HepG2 (cell line): ENCODE data around the gene STRA6. TPM values are rescaled to one million over a fixed set of nuclear protein-coding genes. Genes with fewer than 3 reads are reported as not detected.

Source experiments
- ATAC-seq: fragments of 200-7000 bp; cut with Tn5 transposase; 3 replicates; pipeline ENCODE4 v1.9.1; 2020; ENCODE audit warnings: mild to moderate bottlenecking, moderate library complexity
- BruUV-seq: library from RNA; stranded (reverse); fragments of 400-500 nt; replicated peaks from 2 replicates; lab custom pipeline; 2021; lab: Mats Ljungman, UMichigan
- CTCF ChIA-PET: fragments of 300-600 bp; formaldehyde crosslinking; extraction: SDS; loops from one replicate; lab custom pipeline; 2021; ENCODE audit warnings: low total read pairs, inconsistent platforms, low intra/inter-chr PET ratio; lab: Yijun Ruan, JAX
- POLR2A ChIA-PET: fragments of 350-600 bp; sonication (Branson Sonifier 250); formaldehyde crosslinking; loops from one replicate; lab custom pipeline; 2020; ENCODE audit warnings: antibody characterized with exemption, inconsistent platforms; lab: Yijun Ruan, JAX
- DNase-seq: peaks from one replicate; pipeline ENCODE4 v3.0.0-alpha.2; 2015; ENCODE audit warnings: low spot score
- FAIRE-seq: peaks from 3 replicates; lab custom pipeline; 2011; peaks lifted over from hg19 to GRCh38; lab: Jason Lieb, UNC
- H2AFZ ChIP-seq: one replicate; pipeline ENCODE4 v1.6.1; 2011; ENCODE audit warnings: low read length, inconsistent platforms
- H3K27ac ChIP-seq: fragments of 300-600 bp; 3 replicates; pipeline ENCODE4 v1.8.0; 2011; ENCODE audit warnings: mixed run types, mild to moderate bottlenecking, mixed read lengths, low read length, inconsistent platforms; ENCODE audit not compliant: insufficient read depth; ENCODE audit errors: extremely low read length
- H3K27me3 ChIP-seq, 2 experiments: fragments of 200-600 bp in 1 of 2; 2 replicates in 1 of 2; 3 replicates in 1 of 2; pipeline versions ENCODE4 v1.6.0 to v1.8.0; 2011; ENCODE audit warnings: low read length in 2 of 2, mild to moderate bottlenecking in 2 of 2, moderate library complexity in 2 of 2, inconsistent platforms in 1 of 2; ENCODE audit not compliant: insufficient read depth in 2 of 2, control insufficient read depth in 1 of 2
- H3K36me3 ChIP-seq, 2 experiments: fragments of 200-600 bp in 1 of 2; replicated peaks in 1 of 2; 2 replicates in 1 of 2; 3 replicates in 1 of 2; pipeline versions ENCODE4 v1.5.1 to v1.8.0; 2011; ENCODE audit warnings: low read length in 2 of 2, inconsistent platforms in 1 of 2; ENCODE audit not compliant: insufficient read depth in 2 of 2, control insufficient read depth in 1 of 2
- H3K4me1 ChIP-seq: 2 replicates; pipeline ENCODE4 v1.5.1; 2012; ENCODE audit warnings: low read length, inconsistent platforms; ENCODE audit not compliant: insufficient read depth
- H3K4me2 ChIP-seq: 2 replicates; pipeline ENCODE4 v1.6.0; 2011; ENCODE audit warnings: low read depth, low read length, inconsistent platforms
- H3K4me3 ChIP-seq, 3 experiments: fragments of 200-600 bp in 1 of 3; sonication (generic), shearing (Covaris generic) in 1 of 3; replicated peaks in 1 of 3; 2 replicates each; pipeline ENCODE4 v1.5.1; 2011 to 2016; ENCODE audit warnings: low read length in 3 of 3, inconsistent platforms in 2 of 3, low read depth in 2 of 3, mild to moderate bottlenecking in 2 of 3, control low read depth in 1 of 3, mixed read lengths in 1 of 3; ENCODE audit not compliant: insufficient read depth in 1 of 3
- H3K79me2 ChIP-seq: one replicate; pipeline ENCODE4 v1.6.1; 2011; ENCODE audit warnings: low read length, inconsistent platforms; ENCODE audit not compliant: insufficient read depth
- H3K9ac ChIP-seq: 2 replicates; pipeline ENCODE4 v1.6.0; 2011; ENCODE audit warnings: mild to moderate bottlenecking, low read depth, low read length, inconsistent platforms; ENCODE audit not compliant: insufficient read depth
- H3K9me3 ChIP-seq: 2 replicates; pipeline ENCODE4 v1.5.1; 2012; ENCODE audit warnings: mild to moderate bottlenecking, low read length
- H4K20me1 ChIP-seq: 2 replicates; pipeline ENCODE4 v1.6.0; 2011; ENCODE audit warnings: inconsistent platforms, mild to moderate bottlenecking, low read length, moderate library complexity; ENCODE audit not compliant: insufficient read depth
- EP300 ChIP-seq, 3 experiments: sonication (generic) in 1 of 3; formaldehyde crosslinking in 1 of 3; IDR thresholded peaks; 2 replicates each; pipeline versions ENCODE4 v1.5.1 to v1.6.1; 2011 to 2020; ENCODE audit warnings: low read depth in 2 of 3, low read length in 2 of 3, borderline replicate concordance in 1 of 3, improper control_type of control experiment in 1 of 3, mild to moderate bottlenecking in 1 of 3, missing genetic modification reagents in 1 of 3, moderate library complexity in 1 of 3
- HOXA5 ChIP-seq: sonication (generic); formaldehyde crosslinking; IDR thresholded peaks from 2 replicates; pipeline ENCODE4 v1.4.0; 2020; ENCODE audit warnings: missing genetic modification reagents
- ZNF280B ChIP-seq: sonication (generic); formaldehyde crosslinking; IDR thresholded peaks from 2 replicates; pipeline ENCODE4 v1.5.0; 2020; ENCODE audit warnings: missing genetic modification reagents, mild to moderate bottlenecking, borderline replicate concordance
- WGBS: methylation state at CpG from one replicate; pipeline ENCODE4 v1.1.6; 2017; ENCODE audit warnings: low lambda C conversion rate; 5-methylcytosine and 5-hydroxymethylcytosine counted together
- in situ Hi-C: cut with HindIII; loops from 2 replicates; pipeline ENCODE4 v1.10.0; 2017; ENCODE audit warnings: low pct_unique_long_range_greater_than_20kb; ENCODE audit not compliant: extremely low pct_ligation_motif_present
- intact Hi-C: fragments of 100-400 bp; cut with micrococcal nuclease; formaldehyde crosslinking; loops from one replicate; pipeline ENCODE4 v1.10.0; 2022; ENCODE audit not compliant: unreplicated experiment
- polyA plus RNA-seq, 8 experiments: library from polyadenylated mRNA; depleted of rRNA in 3 of 8; stranded (reverse) in 7 of 8; unstranded in 1 of 8; fragments of >200 nt; fragmentation: Illumina TruSeq in 4 of 8; extraction: Trizol in 4 of 8; gene quantifications; 2 replicates each; pipeline versions ENCODE4 v1.2.1 to v1.2.3, GENCODE V29; 2011 to 2016; ENCODE audit warnings: low read depth in 4 of 8, missing spikeins in 1 of 8, mixed read lengths in 1 of 8; ENCODE audit not compliant: insufficient read depth in 1 of 8
- total RNA-seq, 5 experiments: library from RNA; depleted of rRNA; stranded (reverse); fragments of >200 nt; fragmentation: Illumina TruSeq; extraction: Trizol; gene quantifications; 2 replicates each; pipeline ENCODE4 v1.2.3, GENCODE V29; 2016; ENCODE audit warnings: low read depth in 1 of 5

STRA6 gene
- total and polyA plus RNA-seq, 2 of the 13 experiments (the other 11 are each of a cell fraction or from before 2014, with no cell fraction given): 1.6 to 2.1 TPM

GRCh38 chr15:74212494-74212893, 9.9 kb upstream of the STRA6 start:
- Histone ChIP-seq H3K9ac (no peak overlapping the region), H3K4me3 (no peak overlapping the region; a peak in 1 of 6 replicates), H3K27ac (no peak overlapping the region), H3K4me2 (no peak overlapping the region), H2AFZ (no peak overlapping the region), H3K36me3 (no peaks in the 10 kb centered on the region), H4K20me1 (no peaks in the 10 kb centered on the region; the same call in 1 of the 2 replicates), H3K27me3 (peaks cover 4 to 20% of the 10 kb centered on the region in 2 experiments; a peak in 4 of 5 replicates), H3K4me1 (peaks cover 74% of the 10 kb centered on the region), H3K79me2 (no peaks in the 10 kb centered on the region), H3K9me3 (no peaks in the 10 kb centered on the region)
- in situ Hi-C loops: no loop called here
- DNase-seq: no peak
- 43% methylated on average over 9 of the region's 9 CpGs for WGBS
- ATAC-seq: no peak
- CTCF ChIA-PET: no interaction called here
- BruUV-seq: no TSS peak
- POLR2A ChIA-PET: no interaction called here
- TF ChIP-seq ZNF280B (CRISPR knock-in tag): 0 out of 2 replicates have a peak, but pooled peaks have one; percentile 2
- TF ChIP-seq EP300 (IDR thresholded peaks at IDR 0.05; ENCODE audit: low read depth in 2 of 2, low read length in 2 of 2): no peak
- TF ChIP-seq EP300 (CRISPR knock-in tag; IDR thresholded peaks at IDR 0.05; ENCODE audit: borderline replicate concordance): no peak
- intact Hi-C loops: no loop called here
- no peak for FAIRE-seq

- Histone ChIP-seq H3K9me3 (no peaks in the 10 kb centered on the region), H3K4me1 (peaks cover 77% of the 10 kb centered on the region), H2AFZ (no peak overlapping the region), H3K4me2 (no peak overlapping the region), H3K4me3 (no peak overlapping the region), H3K27me3 (peaks cover 4 to 25% of the 10 kb centered on the region in 2 experiments; a peak in 4 of 5 replicates), H3K79me2 (no peaks in the 10 kb centered on the region), H3K27ac (no peak overlapping the region), H3K36me3 (no peaks in the 10 kb centered on the region), H4K20me1 (peaks cover 3% of the 10 kb centered on the region; the same call in 1 of the 2 replicates), H3K9ac (no peak overlapping the region)
- ATAC-seq (no peak), FAIRE-seq (no peak), DNase-seq (no peak)
- WGBS: 92% methylated on average over 1 of the region's 1 CpG
- ChIA-PET POLR2A (no interaction called here), CTCF (no interaction called here)
- in situ Hi-C loops: no loop called here
- no peak for TF ChIP-seq HOXA5 (CRISPR knock-in tag)
- intact Hi-C loops: no loop called here
- BruUV-seq: no TSS peak
Observed at GRCh38 chr15:74211656-74212055, 9.1 kb upstream of the STRA6 start.
